Panc1 (cell line): ENCODE data around the gene GAL3ST2.

ENCODE experiments used
- POLR2AphosphoS5 ChIP-seq: IDR thresholded peaks from 2 replicates; pipeline ENCODE4 v1.6.1; 2012; ENCODE audit warnings: mild to moderate bottlenecking, low read depth, low read length, moderate library complexity
- TF ChIP-seq, protein P1 (sequence below): fragments of 450-650 bp; IDR thresholded peaks from 2 replicates; pipeline ENCODE4 v1.5.1; 2017; ENCODE audit warnings: mild to moderate bottlenecking
- TF ChIP-seq, protein P2 (sequence below), 2 experiments: IDR thresholded peaks; 2 replicates each; pipeline ENCODE4 v1.6.1; 2011 to 2012; ENCODE audit warnings: low read depth in 2 of 2, control low read depth in 1 of 2, low read length in 1 of 2, mild to moderate bottlenecking in 1 of 2, moderate library complexity in 1 of 2; ENCODE audit not compliant: insufficient read depth in 1 of 2

DNA sequence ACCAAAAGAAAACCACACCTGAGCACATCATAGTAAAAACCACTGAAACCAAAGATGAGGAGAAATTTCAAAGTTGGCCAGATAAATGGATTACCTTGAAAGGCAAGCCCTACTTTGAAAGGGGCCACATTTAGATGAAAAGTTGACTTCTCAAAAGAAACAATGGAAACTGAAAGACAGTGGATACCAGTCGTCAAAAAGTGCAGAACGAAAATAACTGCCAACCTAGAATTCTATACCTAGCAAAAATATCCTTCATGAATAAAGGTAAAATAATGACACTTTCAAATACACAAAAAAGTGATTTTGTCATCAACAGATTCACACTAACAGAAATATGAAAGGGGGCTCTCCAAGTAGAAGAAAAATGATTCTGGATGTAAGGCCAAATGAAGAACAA lies 50.8 kb downstream of the GAL3ST2 start:
- TF ChIP-seq, protein P1, sequence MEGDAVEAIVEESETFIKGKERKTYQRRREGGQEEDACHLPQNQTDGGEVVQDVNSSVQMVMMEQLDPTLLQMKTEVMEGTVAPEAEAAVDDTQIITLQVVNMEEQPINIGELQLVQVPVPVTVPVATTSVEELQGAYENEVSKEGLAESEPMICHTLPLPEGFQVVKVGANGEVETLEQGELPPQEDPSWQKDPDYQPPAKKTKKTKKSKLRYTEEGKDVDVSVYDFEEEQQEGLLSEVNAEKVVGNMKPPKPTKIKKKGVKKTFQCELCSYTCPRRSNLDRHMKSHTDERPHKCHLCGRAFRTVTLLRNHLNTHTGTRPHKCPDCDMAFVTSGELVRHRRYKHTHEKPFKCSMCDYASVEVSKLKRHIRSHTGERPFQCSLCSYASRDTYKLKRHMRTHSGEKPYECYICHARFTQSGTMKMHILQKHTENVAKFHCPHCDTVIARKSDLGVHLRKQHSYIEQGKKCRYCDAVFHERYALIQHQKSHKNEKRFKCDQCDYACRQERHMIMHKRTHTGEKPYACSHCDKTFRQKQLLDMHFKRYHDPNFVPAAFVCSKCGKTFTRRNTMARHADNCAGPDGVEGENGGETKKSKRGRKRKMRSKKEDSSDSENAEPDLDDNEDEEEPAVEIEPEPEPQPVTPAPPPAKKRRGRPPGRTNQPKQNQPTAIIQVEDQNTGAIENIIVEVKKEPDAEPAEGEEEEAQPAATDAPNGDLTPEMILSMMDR: no peak
- TF ChIP-seq, protein P2, sequence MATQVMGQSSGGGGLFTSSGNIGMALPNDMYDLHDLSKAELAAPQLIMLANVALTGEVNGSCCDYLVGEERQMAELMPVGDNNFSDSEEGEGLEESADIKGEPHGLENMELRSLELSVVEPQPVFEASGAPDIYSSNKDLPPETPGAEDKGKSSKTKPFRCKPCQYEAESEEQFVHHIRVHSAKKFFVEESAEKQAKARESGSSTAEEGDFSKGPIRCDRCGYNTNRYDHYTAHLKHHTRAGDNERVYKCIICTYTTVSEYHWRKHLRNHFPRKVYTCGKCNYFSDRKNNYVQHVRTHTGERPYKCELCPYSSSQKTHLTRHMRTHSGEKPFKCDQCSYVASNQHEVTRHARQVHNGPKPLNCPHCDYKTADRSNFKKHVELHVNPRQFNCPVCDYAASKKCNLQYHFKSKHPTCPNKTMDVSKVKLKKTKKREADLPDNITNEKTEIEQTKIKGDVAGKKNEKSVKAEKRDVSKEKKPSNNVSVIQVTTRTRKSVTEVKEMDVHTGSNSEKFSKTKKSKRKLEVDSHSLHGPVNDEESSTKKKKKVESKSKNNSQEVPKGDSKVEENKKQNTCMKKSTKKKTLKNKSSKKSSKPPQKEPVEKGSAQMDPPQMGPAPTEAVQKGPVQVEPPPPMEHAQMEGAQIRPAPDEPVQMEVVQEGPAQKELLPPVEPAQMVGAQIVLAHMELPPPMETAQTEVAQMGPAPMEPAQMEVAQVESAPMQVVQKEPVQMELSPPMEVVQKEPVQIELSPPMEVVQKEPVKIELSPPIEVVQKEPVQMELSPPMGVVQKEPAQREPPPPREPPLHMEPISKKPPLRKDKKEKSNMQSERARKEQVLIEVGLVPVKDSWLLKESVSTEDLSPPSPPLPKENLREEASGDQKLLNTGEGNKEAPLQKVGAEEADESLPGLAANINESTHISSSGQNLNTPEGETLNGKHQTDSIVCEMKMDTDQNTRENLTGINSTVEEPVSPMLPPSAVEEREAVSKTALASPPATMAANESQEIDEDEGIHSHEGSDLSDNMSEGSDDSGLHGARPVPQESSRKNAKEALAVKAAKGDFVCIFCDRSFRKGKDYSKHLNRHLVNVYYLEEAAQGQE (IDR thresholded peaks at IDR 0.05; ENCODE audit: insufficient read depth in 1 of 2, low read depth in 2 of 2, low read length in 1 of 2): no peak
- no peak for TF ChIP-seq POLR2AphosphoS5
